GM23338 (cell line): ENCODE results near the gene OXLD1. TPM values are rescaled to one million over a fixed set of nuclear protein-coding genes. Genes with fewer than 3 reads are reported as not detected.

Experiments
- ATAC-seq: fragments of 200-7000 bp; cut with Tn5 transposase; 3 replicates; pipeline ENCODE4 v1.9.1; 2020
- DNase-seq: peaks from one replicate; pipeline ENCODE4 v3.0.0-alpha.2; 2015; ENCODE audit warnings: low spot score
- H2AFZ ChIP-seq: fragments of 200-600 bp; sonication (generic); 2 replicates; pipeline ENCODE4 v1.8.0; 2016; ENCODE audit warnings: antibody characterized with exemption, mild to moderate bottlenecking, moderate library complexity
- H3F3A ChIP-seq: fragments of 200-600 bp; sonication (generic); replicated peaks from 2 replicates; pipeline ENCODE4 v1.8.0; 2017; ENCODE audit warnings: antibody characterized with exemption, mixed run types, low read depth
- H3K27ac ChIP-seq: fragments of 200-600 bp; sonication (generic); 2 replicates; pipeline ENCODE4 v1.6.1; 2016; ENCODE audit warnings: low read depth
- H3K27me3 ChIP-seq: fragments of 200-600 bp; sonication (generic); 2 replicates; pipeline ENCODE4 v1.8.0; 2016; ENCODE audit warnings: mild to moderate bottlenecking, mixed run types, moderate library complexity; ENCODE audit not compliant: insufficient read depth
- H3K36me3 ChIP-seq: fragments of 200-600 bp; sonication (generic); 2 replicates; pipeline ENCODE4 v1.8.0; 2016; ENCODE audit warnings: mild to moderate bottlenecking; ENCODE audit not compliant: insufficient read depth
- H3K4me1 ChIP-seq: fragments of 200-600 bp; sonication (generic); 2 replicates; pipeline ENCODE4 v1.8.0; 2016; ENCODE audit warnings: mild to moderate bottlenecking, moderate library complexity; ENCODE audit not compliant: insufficient read depth
- H3K4me2 ChIP-seq: fragments of 200-600 bp; sonication (generic); 2 replicates; pipeline ENCODE4 v1.7.1; 2017; ENCODE audit warnings: mixed run types
- H3K4me3 ChIP-seq: fragments of 200-600 bp; sonication (generic); 2 replicates; pipeline ENCODE4 v1.6.1; 2016; ENCODE audit warnings: mixed run types
- H3K79me2 ChIP-seq: fragments of 200-600 bp; sonication (generic); replicated peaks from 2 replicates; pipeline ENCODE4 v1.8.0; 2017; ENCODE audit warnings: mild to moderate bottlenecking; ENCODE audit not compliant: insufficient read depth
- H3K9me2 ChIP-seq: fragments of 200-600 bp; sonication (generic); 2 replicates; pipeline ENCODE4 v1.8.0; 2017; ENCODE audit not compliant: insufficient read depth
- H4K20me1 ChIP-seq: fragments of 200-600 bp; sonication (generic); replicated peaks from 2 replicates; pipeline ENCODE4 v1.8.0; 2017; ENCODE audit warnings: mild to moderate bottlenecking; ENCODE audit not compliant: insufficient read depth
- H3K27ac Mint-ChIP-seq: 2 replicates; pipeline ENCODE4 v1.8.0; 2020; ENCODE audit warnings: inconsistent platforms, mild to moderate bottlenecking, moderate library complexity, mixed read lengths
- H3K27me3 Mint-ChIP-seq: 3 replicates; pipeline ENCODE4 v1.8.0; 2022; ENCODE audit warnings: low read depth, mild to moderate bottlenecking, moderate library complexity, mixed read lengths, inconsistent platforms; ENCODE audit not compliant: insufficient read depth, poor library complexity
- H3K36me3 Mint-ChIP-seq: 3 replicates; pipeline ENCODE4 v1.8.0; 2021; ENCODE audit warnings: low read depth, mild to moderate bottlenecking, inconsistent platforms, moderate library complexity, mixed read lengths
- H3K4me1 Mint-ChIP-seq: 3 replicates; pipeline ENCODE4 v1.8.0; 2020; ENCODE audit warnings: mild to moderate bottlenecking, inconsistent platforms, mixed read lengths
- H3K4me3 Mint-ChIP-seq: 3 replicates; pipeline ENCODE4 v1.8.0; 2021; ENCODE audit warnings: moderate library complexity, mild to moderate bottlenecking, inconsistent platforms, mixed read lengths
- H3K9me3 Mint-ChIP-seq: 3 replicates; pipeline ENCODE4 v1.8.0; 2020; ENCODE audit warnings: moderate library complexity, mild to moderate bottlenecking, inconsistent platforms, mixed read lengths
- CTCF ChIP-seq, 2 experiments: fragments of 200-600 bp in 1 of 2; sonication (generic) in 1 of 2; conservative IDR thresholded peaks; 2 replicates each; pipeline versions ENCODE4 v1.5.1 to v1.6.1; 2016 to 2017; ENCODE audit warnings: antibody characterized with exemption in 2 of 2, low read depth in 2 of 2, mild to moderate bottlenecking in 2 of 2, moderate library complexity in 1 of 2
- ETS1 ChIP-seq: IDR thresholded peaks from 2 replicates; pipeline ENCODE4 v1.6.1; 2016; ENCODE audit warnings: antibody characterized with exemption
- EZH2phosphoT487 ChIP-seq: fragments of 200-600 bp; sonication (generic); IDR thresholded peaks from one replicate; pipeline ENCODE4 v1.8.1; 2018; ENCODE audit warnings: antibody characterized with exemption; ENCODE audit not compliant: unreplicated experiment
- JUNB ChIP-seq: IDR thresholded peaks from one replicate; pipeline ENCODE4 v1.6.1; 2016; ENCODE audit warnings: antibody characterized with exemption; ENCODE audit not compliant: unreplicated experiment
- NANOG ChIP-seq: IDR thresholded peaks from 2 replicates; pipeline ENCODE4 v1.6.1; 2016; ENCODE audit warnings: antibody characterized with exemption, borderline replicate concordance
- POLR2AphosphoS5 ChIP-seq: IDR thresholded peaks from 2 replicates; pipeline ENCODE4 v1.6.1; 2016; ENCODE audit warnings: antibody characterized with exemption, low read depth
- STAT1 ChIP-seq: IDR thresholded peaks from one replicate; pipeline ENCODE4 v1.6.1; 2016; ENCODE audit warnings: antibody characterized with exemption; ENCODE audit not compliant: unreplicated experiment
- ZNF114 ChIP-seq: fragments of 250-450 bp; sonication (Bioruptor Pico); IDR thresholded peaks from 2 replicates; pipeline ENCODE4 v1.5.0; 2020; ENCODE audit warnings: mild to moderate bottlenecking, moderate library complexity
- polyA plus RNA-seq: library from polyadenylated mRNA; unstranded; fragments of >200 nt; fragmentation: Nextera tagmentation; extraction: Ambion mirVana; gene quantifications from 2 replicates; pipeline ENCODE4 v1.2.1, GENCODE V29; 2016
- total RNA-seq: library from RNA; depleted of rRNA; stranded (reverse); fragments of >200 nt; shearing (Covaris generic); gene quantifications from 2 replicates; pipeline ENCODE4 v1.2.3, GENCODE V29; 2014

OXLD1 gene
- total and polyA plus RNA-seq, 2 experiments from 2014 or later: 46.0 to 64.9 TPM

GRCh38 chr17:81660441-81660840, 6.0 kb downstream of the OXLD1 start:
- Histone ChIP-seq H4K20me1 (no peaks in the 10 kb centered on the region), H3K27me3 (no peaks in the 10 kb centered on the region), H3K9me2 (no peaks in the 10 kb centered on the region), H3K79me2 (0 out of 2 replicates have a peak, but pooled peaks cover 3% of the 10 kb centered on the region), H3K36me3 (no peaks in the 10 kb centered on the region), H2AFZ (no peak overlapping the region), H3K4me1 (peaks cover 7% of the 10 kb centered on the region), H3K4me2 (no peak overlapping the region), H3F3A (peaks cover 7% of the 10 kb centered on the region; the same call in 1 of the 2 replicates), H3K27ac (no peak overlapping the region), H3K4me3 (no peak overlapping the region)
- Mint-ChIP-seq H3K4me3 (no peak overlapping the region), H3K27me3 (peaks cover 5% of the 10 kb centered on the region), H3K4me1 (peaks cover 5% of the 10 kb centered on the region; the same call in 1 of the 3 replicates), H3K27ac (no peak overlapping the region), H3K9me3 (no peaks in the 10 kb centered on the region), H3K36me3 (peaks cover 11% of the 10 kb centered on the region)
- no peak for TF ChIP-seq EZH2phosphoT487
- DNase-seq (no peak), ATAC-seq (no peak)

DNA sequence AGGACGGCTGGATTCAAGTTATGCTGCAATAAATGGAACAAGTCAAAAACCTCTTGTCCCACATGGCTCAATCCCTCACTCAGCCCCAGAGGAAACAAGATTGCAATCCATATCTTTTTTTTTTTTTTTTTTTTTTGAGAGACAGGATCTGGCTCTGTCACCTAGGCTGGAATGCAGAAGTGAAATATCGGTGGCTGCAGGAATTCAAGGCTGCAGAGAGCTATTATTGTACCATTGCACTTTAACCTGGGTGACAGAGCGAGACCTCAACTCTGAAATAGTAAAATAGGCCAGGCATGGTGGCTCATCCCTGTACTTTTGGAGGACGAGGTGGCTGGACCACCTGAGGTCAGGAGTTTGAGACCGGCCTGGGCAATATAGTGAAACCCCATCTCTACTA, 7.4 kb downstream of the OXLD1 start:
- Histone ChIP-seq H2AFZ (no peak overlapping the region), H3F3A (no peaks in the 10 kb centered on the region; the same call in 1 of the 2 replicates), H3K4me1 (peaks cover 6% of the 10 kb centered on the region), H3K4me2 (no peak overlapping the region), H3K79me2 (no peaks in the 10 kb centered on the region), H3K27me3 (no peaks in the 10 kb centered on the region), H3K4me3 (no peak overlapping the region), H3K27ac (no peak overlapping the region), H3K36me3 (no peaks in the 10 kb centered on the region), H3K9me2 (no peaks in the 10 kb centered on the region), H4K20me1 (no peaks in the 10 kb centered on the region)
- H3K27me3 Mint-ChIP-seq: peaks cover 9% of the 10 kb centered on the region
- H3K9me3 Mint-ChIP-seq: no peaks in the 10 kb centered on the region
- H3K4me3 Mint-ChIP-seq: no peak overlapping the region
- ATAC-seq (no peak), DNase-seq (no peak)
- TF ChIP-seq ZNF114 (CRISPR knock-in tag): no peak
- no peak for TF ChIP-seq JUNB
- no peak overlapping the region for H3K27ac Mint-ChIP-seq
- no peaks in the 10 kb centered on the region for H3K36me3 Mint-ChIP-seq
- no peaks in the 10 kb centered on the region for H3K4me1 Mint-ChIP-seq

- H3K4me3 ChIP-seq: no peak overlapping the region
- H3K36me3 ChIP-seq: no peaks in the 10 kb centered on the region
- no peaks in the 10 kb centered on the region for H3K36me3 Mint-ChIP-seq
- no peaks in the 10 kb centered on the region for H3K9me2 ChIP-seq
- no peak overlapping the region for H2AFZ ChIP-seq
- H3K27ac Mint-ChIP-seq: no peak overlapping the region
- no peaks in the 10 kb centered on the region for H3K9me3 Mint-ChIP-seq
- H3K27me3 ChIP-seq: no peaks in the 10 kb centered on the region
- H4K20me1 ChIP-seq: no peaks in the 10 kb centered on the region
- no peak overlapping the region for H3K4me2 ChIP-seq
- peaks cover 8% of the 10 kb centered on the region for H3K4me1 Mint-ChIP-seq
- peaks cover 13% of the 10 kb centered on the region for H3K27me3 Mint-ChIP-seq
- no peak for DNase-seq
- TF ChIP-seq ETS1: no peak
- TF ChIP-seq NANOG: no peak
- no peak for TF ChIP-seq JUNB
- no peak for TF ChIP-seq POLR2AphosphoS5
- no peak for TF ChIP-seq CTCF (conservative IDR thresholded peaks at IDR 0.05; ENCODE audit: low read depth in 2 of 2)
- TF ChIP-seq EZH2phosphoT487: no peak
- TF ChIP-seq STAT1: no peak
- no peak overlapping the region for H3K27ac ChIP-seq
- peaks cover 13% of the 10 kb centered on the region for H3K4me1 ChIP-seq
- no peaks in the 10 kb centered on the region for H3F3A ChIP-seq
- no peak for ATAC-seq
- no peak overlapping the region for H3K4me3 Mint-ChIP-seq
- H3K79me2 ChIP-seq: no peaks in the 10 kb centered on the region
Measured at GRCh38 chr17:81656835-81657234, 9.6 kb downstream of the OXLD1 start.
